Measurements from ENCODE around the gene TNFRSF18. TPM values are rescaled to one million over a fixed set of nuclear protein-coding genes. Genes with fewer than 3 reads are reported as not detected.

The TNFRSF18 gene
- total RNA-seq, 1 donor from 2014 or later = not detected

GRCh38 chr1:1245817-1246576 is 39.6 kb upstream of the TNFRSF18 start:
- no peak for DNase-seq (ENCODE audit: low spot score)
- Mint-ChIP-seq H3K4me1 (ENCODE audit: unreplicated experiment) (no peaks in the 10 kb centered on the region), H3K27me3 (ENCODE audit: unreplicated experiment) (peaks cover 2% of the 10 kb centered on the region), H3K27ac (ENCODE audit: unreplicated experiment) (no peak overlapping the region), H3K9me3 (ENCODE audit: unreplicated experiment) (no peaks in the 10 kb centered on the region), H3K36me3 (ENCODE audit: low read depth, unreplicated experiment) (no peaks in the 10 kb centered on the region), H3K4me3 (ENCODE audit: unreplicated experiment) (no peak overlapping the region)
- TF ChIP-seq CTCF (IDR thresholded peaks at IDR 0.05; ENCODE audit: unreplicated experiment) = no peak

- no peak for DNase-seq (ENCODE audit: low spot score)
- no peak for TF ChIP-seq CTCF (IDR thresholded peaks at IDR 0.05; ENCODE audit: unreplicated experiment)
- H3K4me1 Mint-ChIP-seq (ENCODE audit: unreplicated experiment) = no peaks in the 10 kb centered on the region
- H3K27ac Mint-ChIP-seq (ENCODE audit: unreplicated experiment) = no peak overlapping the region
- H3K36me3 Mint-ChIP-seq (ENCODE audit: low read depth, unreplicated experiment) = no peaks in the 10 kb centered on the region
- no peaks in the 10 kb centered on the region for H3K9me3 Mint-ChIP-seq (ENCODE audit: unreplicated experiment)
- H3K4me3 Mint-ChIP-seq (ENCODE audit: unreplicated experiment) = no peak overlapping the region
- H3K27me3 Mint-ChIP-seq (ENCODE audit: unreplicated experiment) = peaks cover 2% of the 10 kb centered on the region
Measured at GRCh38 chr1:1245178-1245816, 38.9 kb upstream of the TNFRSF18 start.

GRCh38 chr1:1244192-1244811 is 37.9 kb upstream of the TNFRSF18 start:
- no peak for DNase-seq (ENCODE audit: low spot score)
- no peak overlapping the region for H3K27ac Mint-ChIP-seq (ENCODE audit: unreplicated experiment)
- no peak for TF ChIP-seq CTCF (IDR thresholded peaks at IDR 0.05; ENCODE audit: unreplicated experiment)

GRCh38 chr1:1243807-1244191 is 37.4 kb upstream of the TNFRSF18 start:
- Mint-ChIP-seq H3K36me3 (ENCODE audit: low read depth, unreplicated experiment) (no peaks in the 10 kb centered on the region), H3K27ac (ENCODE audit: unreplicated experiment) (no peak overlapping the region), H3K4me1 (ENCODE audit: unreplicated experiment) (no peaks in the 10 kb centered on the region), H3K27me3 (ENCODE audit: unreplicated experiment) (peaks cover 2% of the 10 kb centered on the region), H3K9me3 (ENCODE audit: unreplicated experiment) (no peaks in the 10 kb centered on the region), H3K4me3 (ENCODE audit: unreplicated experiment) (no peak overlapping the region)
- no peak for DNase-seq (ENCODE audit: low spot score)
- TF ChIP-seq CTCF (IDR thresholded peaks at IDR 0.05; ENCODE audit: unreplicated experiment) = no peak

More at GRCh38 chr1:1244192-1244811, 37.9 kb upstream of the TNFRSF18 start:
- Mint-ChIP-seq H3K4me3 (ENCODE audit: unreplicated experiment) (no peak overlapping the region), H3K4me1 (ENCODE audit: unreplicated experiment) (no peaks in the 10 kb centered on the region), H3K36me3 (ENCODE audit: low read depth, unreplicated experiment) (no peaks in the 10 kb centered on the region), H3K9me3 (ENCODE audit: unreplicated experiment) (no peaks in the 10 kb centered on the region), H3K27me3 (ENCODE audit: unreplicated experiment) (peaks cover 2% of the 10 kb centered on the region)

- no peak for DNase-seq (ENCODE audit: low spot score)
- Mint-ChIP-seq H3K36me3 (ENCODE audit: low read depth, unreplicated experiment) (no peaks in the 10 kb centered on the region), H3K4me1 (ENCODE audit: unreplicated experiment) (no peaks in the 10 kb centered on the region), H3K27me3 (ENCODE audit: unreplicated experiment) (peaks cover 2% of the 10 kb centered on the region), H3K9me3 (ENCODE audit: unreplicated experiment) (no peaks in the 10 kb centered on the region), H3K27ac (ENCODE audit: unreplicated experiment) (no peak overlapping the region), H3K4me3 (ENCODE audit: unreplicated experiment) (no peak overlapping the region)
- TF ChIP-seq CTCF (IDR thresholded peaks at IDR 0.05; ENCODE audit: unreplicated experiment) = no peak
Measured at GRCh38 chr1:1243266-1243660, 36.9 kb upstream of the TNFRSF18 start.

All from endothelial cell (in vitro differentiated cells).